ENCODE results near the gene PRKACB. TPM values are rescaled to one million over a fixed set of nuclear protein-coding genes. Genes with fewer than 3 reads are reported as not detected.
"Not testable (repeated sequence)": the region's sequence is repeated elsewhere in the genome, so short reads cannot be mapped to it uniquely, and the experiment has no call there.

Gene PRKACB
- total RNA-seq, 2 experiments from 2014 or later, result 74.7 to 77.4 TPM

- ChIA-PET CTCF (interaction anchor here (0.7 kb wide), 1 partner anchor 87 kb away, joined by 3 read pairs; no protein-coding TSS in a partner anchor), POLR2A (no interaction called here)
- no peak overlapping the region for H3K27ac Mint-ChIP-seq
- H3K4me1 Mint-ChIP-seq, result peaks cover 5% of the 10 kb centered on the region
- H3K36me3 Mint-ChIP-seq (ENCODE audit: low read depth), result no peaks in the 10 kb centered on the region
- H3K9me3 Mint-ChIP-seq, result no peaks in the 10 kb centered on the region
- H3K4me3 Mint-ChIP-seq, result no peak overlapping the region
- no peaks in the 10 kb centered on the region for H3K27me3 Mint-ChIP-seq
- no peak for DNase-seq
Observed at GRCh38 chr1:84268346-84268745, 124.3 kb downstream of the PRKACB start.

- H3K27me3 Mint-ChIP-seq, result no peaks in the 10 kb centered on the region
- DNase-seq, result no peak
- no peak overlapping the region for H3K27ac Mint-ChIP-seq
- ChIA-PET CTCF (no interaction called here), POLR2A (no interaction called here)
- no peaks in the 10 kb centered on the region for H3K9me3 Mint-ChIP-seq
- peaks cover 5% of the 10 kb centered on the region for H3K4me1 Mint-ChIP-seq
- no peaks in the 10 kb centered on the region for H3K36me3 Mint-ChIP-seq (ENCODE audit: low read depth)
- no peak overlapping the region for H3K4me3 Mint-ChIP-seq
Observed at GRCh38 chr1:84269306-84269705, 125.2 kb downstream of the PRKACB start.

GRCh38 chr1:84271441-84272151 lies 127.5 kb downstream of the PRKACB start:
- H3K9me3 Mint-ChIP-seq, result no peaks in the 10 kb centered on the region
- no peak for DNase-seq
- no peak overlapping the region for H3K4me3 Mint-ChIP-seq
- H3K27ac Mint-ChIP-seq, result no peak overlapping the region
- H3K4me1 Mint-ChIP-seq, result peaks cover 5% of the 10 kb centered on the region
- ChIA-PET POLR2A (no interaction called here), CTCF (no interaction called here)
- H3K27me3 Mint-ChIP-seq, result no peaks in the 10 kb centered on the region
- H3K36me3 Mint-ChIP-seq (ENCODE audit: low read depth), result no peaks in the 10 kb centered on the region

DNA sequence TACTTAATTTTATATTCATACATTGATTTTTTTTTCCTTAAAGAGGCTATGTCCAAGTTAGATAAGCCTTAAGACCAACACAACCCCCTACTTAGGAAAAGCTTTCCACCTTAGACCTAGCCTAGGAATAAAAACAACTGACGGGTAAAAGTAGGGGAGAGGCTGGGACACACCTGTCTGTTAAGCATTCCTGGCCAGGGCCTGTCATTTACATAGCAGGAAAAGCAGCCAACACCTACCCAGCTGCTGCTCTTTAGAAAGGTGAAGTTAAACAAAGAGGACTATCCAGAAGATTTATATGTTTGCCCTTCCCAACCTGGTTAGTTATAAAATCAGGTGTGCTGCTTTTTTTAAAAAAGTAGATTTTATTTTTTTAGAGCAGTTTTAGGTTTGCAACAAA lies 128.3 kb downstream of the PRKACB start:
- Mint-ChIP-seq H3K27ac (no peak overlapping the region), H3K36me3 (ENCODE audit: low read depth) (no peaks in the 10 kb centered on the region), H3K9me3 (no peaks in the 10 kb centered on the region), H3K4me3 (no peak overlapping the region), H3K4me1 (peaks cover 5% of the 10 kb centered on the region), H3K27me3 (no peaks in the 10 kb centered on the region)
- ChIA-PET POLR2A (no interaction called here), CTCF (no interaction called here)
- DNase-seq, result no peak

DNA sequence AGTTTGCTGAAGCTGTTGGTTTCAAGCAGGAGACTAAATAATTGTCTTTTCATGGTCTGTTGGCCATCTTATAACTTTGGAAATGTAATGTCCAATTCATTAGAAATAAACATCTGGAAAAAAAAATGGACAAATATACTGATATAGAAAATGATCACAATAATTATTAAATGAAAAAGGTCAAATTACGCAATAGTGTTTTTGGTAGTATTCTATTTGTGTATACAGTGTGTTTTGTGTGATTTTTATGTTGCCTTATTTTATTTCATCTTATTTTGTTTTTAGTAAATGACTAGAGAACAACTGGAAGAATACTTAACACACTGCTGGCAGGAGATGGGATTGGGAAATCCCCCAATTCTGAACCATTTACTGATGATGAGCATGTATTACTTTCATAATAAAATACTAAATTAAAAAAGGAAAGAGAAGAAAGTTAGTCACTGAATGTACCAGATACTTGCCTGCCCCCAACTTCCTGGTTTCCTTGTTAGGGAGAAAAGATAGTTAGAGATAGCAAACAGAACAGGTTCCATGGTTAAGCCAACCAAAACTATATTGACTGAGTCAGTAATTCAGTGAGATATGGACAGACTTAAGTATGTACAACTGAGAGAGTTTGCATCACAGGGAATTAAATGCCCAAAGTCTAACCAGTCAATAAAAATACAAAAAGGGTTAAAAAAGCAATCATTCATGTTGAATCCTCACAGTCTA lies 133.4 kb downstream of the PRKACB start:
- CTCF ChIA-PET, result no interaction called here
- DNase-seq, result no peak
- H3K4me3 Mint-ChIP-seq, result no peak overlapping the region
- peaks cover 2% of the 10 kb centered on the region for H3K27me3 Mint-ChIP-seq
- POLR2A ChIA-PET, result no interaction called here
- H3K27ac Mint-ChIP-seq, result no peak overlapping the region
- H3K36me3 Mint-ChIP-seq (ENCODE audit: low read depth), result no peaks in the 10 kb centered on the region
- no peaks in the 10 kb centered on the region for H3K4me1 Mint-ChIP-seq
- H3K9me3 Mint-ChIP-seq, result no peaks in the 10 kb centered on the region

- DNase-seq, result no peak
- H3K9me3 Mint-ChIP-seq, result no peaks in the 10 kb centered on the region
- POLR2A ChIA-PET, result no interaction called here
- peaks cover 8% of the 10 kb centered on the region for H3K27me3 Mint-ChIP-seq
- no peak overlapping the region for H3K4me3 Mint-ChIP-seq
- no peak overlapping the region for H3K27ac Mint-ChIP-seq
- no peaks in the 10 kb centered on the region for H3K36me3 Mint-ChIP-seq (ENCODE audit: low read depth)
- CTCF ChIA-PET, result no interaction called here
- H3K4me1 Mint-ChIP-seq, result no peaks in the 10 kb centered on the region
Observed at GRCh38 chr1:84278905-84279304, 134.8 kb downstream of the PRKACB start.

DNA sequence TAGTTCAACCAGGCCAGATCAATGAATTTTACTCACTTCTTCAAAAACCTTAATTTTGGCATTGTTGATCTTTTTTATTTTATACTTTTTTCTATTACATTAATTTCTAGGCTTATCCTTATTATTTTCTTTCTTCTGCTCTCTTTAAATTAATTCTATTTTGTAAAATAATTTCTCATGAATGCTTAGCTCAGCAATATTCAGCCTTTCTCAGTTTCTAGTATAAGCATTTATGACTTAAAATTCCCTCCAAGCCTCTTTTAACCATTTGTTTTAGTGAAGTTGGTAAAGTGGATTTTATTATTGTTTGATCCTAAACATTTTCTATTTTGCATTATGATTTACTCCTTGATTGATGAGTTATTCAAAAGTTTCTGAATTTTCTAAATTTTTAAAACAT lies 136.8 kb downstream of the PRKACB start:
- Mint-ChIP-seq H3K4me3 (no peak overlapping the region), H3K27me3 (peaks cover 12% of the 10 kb centered on the region), H3K36me3 (ENCODE audit: low read depth) (no peaks in the 10 kb centered on the region), H3K4me1 (no peaks in the 10 kb centered on the region), H3K27ac (no peak overlapping the region), H3K9me3 (no peaks in the 10 kb centered on the region)
- no peak for DNase-seq
- CTCF ChIA-PET, result no interaction called here
- POLR2A ChIA-PET, result no interaction called here

- no peaks in the 10 kb centered on the region for H3K4me1 Mint-ChIP-seq
- peaks cover 12% of the 10 kb centered on the region for H3K27me3 Mint-ChIP-seq
- CTCF ChIA-PET, result no interaction called here
- POLR2A ChIA-PET, result no interaction called here
- H3K27ac Mint-ChIP-seq, result no peak overlapping the region
- H3K4me3 Mint-ChIP-seq, result no peak overlapping the region
- no peak for DNase-seq
- H3K36me3 Mint-ChIP-seq (ENCODE audit: low read depth), result peaks cover 4% of the 10 kb centered on the region
- H3K9me3 Mint-ChIP-seq, result peaks cover 8% of the 10 kb centered on the region
Observed at GRCh38 chr1:84282780-84283333, 138.8 kb downstream of the PRKACB start.

DNA sequence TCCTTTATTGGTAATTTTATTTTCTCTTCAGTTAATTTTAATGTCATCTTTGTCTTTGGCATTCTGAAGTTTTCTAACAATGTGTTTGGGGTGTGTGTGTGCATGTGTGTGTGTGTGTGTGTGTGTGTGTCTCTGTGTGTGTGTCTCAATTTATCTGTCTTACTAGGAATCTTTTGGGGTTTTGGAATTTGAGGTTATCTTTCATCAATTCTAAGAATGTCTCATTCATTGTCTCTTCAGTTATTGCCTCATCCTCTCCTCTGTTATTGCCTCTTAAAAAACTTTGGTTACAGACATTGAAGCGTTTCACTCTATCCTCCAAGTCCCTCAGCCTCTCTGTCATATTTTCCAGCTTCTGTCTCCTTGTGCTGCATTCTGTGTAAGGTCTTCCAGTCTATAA lies 139.3 kb downstream of the PRKACB start:
- POLR2A ChIA-PET, result no interaction called here
- Mint-ChIP-seq H3K4me1 (no peaks in the 10 kb centered on the region), H3K9me3 (peaks cover 8% of the 10 kb centered on the region), H3K27ac (no peak overlapping the region), H3K36me3 (ENCODE audit: low read depth) (peaks cover 4% of the 10 kb centered on the region), H3K27me3 (peaks cover 12% of the 10 kb centered on the region), H3K4me3 (no peak overlapping the region)
- CTCF ChIA-PET, result no interaction called here
- DNase-seq, result no peak

- H3K27ac Mint-ChIP-seq, result no peak overlapping the region
Observed at GRCh38 chr1:84286071-84286470, 142.0 kb downstream of the PRKACB start.

DNA sequence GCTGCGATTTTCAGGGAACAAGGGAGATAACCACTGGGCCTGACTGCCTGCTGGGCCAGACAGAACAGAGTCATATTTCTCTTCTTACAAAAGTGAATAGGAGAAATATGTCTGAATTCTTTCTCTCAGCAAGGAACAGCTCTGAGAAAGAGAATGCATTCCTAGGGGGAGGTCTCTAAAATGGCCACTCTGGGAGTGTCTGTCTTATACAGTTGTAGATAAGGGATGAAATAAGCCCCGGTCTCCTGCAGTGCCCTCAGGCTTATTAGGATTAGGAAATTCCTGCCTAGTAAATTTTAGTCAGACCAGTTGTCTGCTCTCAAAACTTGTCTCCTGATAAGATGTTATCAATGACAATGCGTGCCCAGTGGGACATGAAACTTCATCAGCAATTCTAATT lies 143.3 kb downstream of the PRKACB start:
- H3K36me3 Mint-ChIP-seq (ENCODE audit: low read depth); DNase-seq; H3K4me1 Mint-ChIP-seq; POLR2A ChIA-PET; CTCF ChIA-PET; H3K4me3 Mint-ChIP-seq; H3K27ac Mint-ChIP-seq: not testable (repeated sequence)
- Mint-ChIP-seq H3K27me3 (peaks cover 14% of the 10 kb centered on the region), H3K9me3 (peaks cover 14% of the 10 kb centered on the region)

More at GRCh38 chr1:84286071-84286470, 142.0 kb downstream of the PRKACB start:
- no peak overlapping the region for H3K4me3 Mint-ChIP-seq
- CTCF ChIA-PET, result no interaction called here
- no peaks in the 10 kb centered on the region for H3K4me1 Mint-ChIP-seq
- no peak for DNase-seq
- POLR2A ChIA-PET, result no interaction called here
- peaks cover 14% of the 10 kb centered on the region for H3K9me3 Mint-ChIP-seq
- peaks cover 4% of the 10 kb centered on the region for H3K36me3 Mint-ChIP-seq (ENCODE audit: low read depth)
- peaks cover 14% of the 10 kb centered on the region for H3K27me3 Mint-ChIP-seq

Data from activated CD4-positive, alpha-beta memory T cell treated with anti-CD3 and anti-CD28 coated beads, Interleukin-2, amount 10 ng/mL, durations not matched to agents 7 days and 5 days (primary cell).